Progenitor cell of endocrine pancreas (in vitro differentiated cells): ENCODE measurements around the gene EIF2D. TPM values are rescaled to one million over a fixed set of nuclear protein-coding genes. Genes with fewer than 3 reads are reported as not detected.

Source experiments
- DNase-seq: peaks from one replicate; pipeline ENCODE4 v3.0.0; 2021; ENCODE audit warnings: low spot score; ENCODE audit not compliant: unreplicated experiment
- H3K27ac Mint-ChIP-seq: 2 replicates; pipeline ENCODE4 v1.8.0; 2021; ENCODE audit warnings: mild to moderate bottlenecking, moderate library complexity, mixed read lengths
- H3K27me3 Mint-ChIP-seq: 2 replicates; pipeline ENCODE4 v1.8.0; 2021; ENCODE audit warnings: mixed read lengths
- H3K36me3 Mint-ChIP-seq: 2 replicates; pipeline ENCODE4 v1.8.0; 2022; ENCODE audit warnings: mixed read lengths; ENCODE audit not compliant: insufficient read depth
- H3K4me1 Mint-ChIP-seq: 2 replicates; pipeline ENCODE4 v1.8.0; 2021; ENCODE audit warnings: low read depth, mixed read lengths
- H3K4me3 Mint-ChIP-seq: 2 replicates; pipeline ENCODE4 v1.8.0; 2021; ENCODE audit warnings: low read depth, mild to moderate bottlenecking, moderate library complexity, mixed read lengths
- H3K9me3 Mint-ChIP-seq: 2 replicates; pipeline ENCODE4 v1.8.0; 2021; ENCODE audit warnings: low read depth, mixed read lengths
- total RNA-seq: library from RNA; stranded (reverse); gene quantifications from 2 replicates; pipeline ENCODE4 v1.2.1, GENCODE V29; 2021
- TF ChIP-seq, protein P1 (sequence below): fragments of 200-600 bp; sonication (generic); IDR thresholded peaks from one replicate; pipeline ENCODE4 v1.5.0; 2021; ENCODE audit warnings: antibody characterized with exemption, mild to moderate bottlenecking; ENCODE audit not compliant: unreplicated experiment

EIF2D gene
- total RNA-seq, 1 donor from 2014 or later: 36.8 TPM

- H3K4me1 Mint-ChIP-seq: no peaks in the 10 kb centered on the region
- no peak overlapping the region for H3K4me3 Mint-ChIP-seq
- no peak for DNase-seq
- no peaks in the 10 kb centered on the region for H3K9me3 Mint-ChIP-seq
- H3K27me3 Mint-ChIP-seq: no peaks in the 10 kb centered on the region
- H3K36me3 Mint-ChIP-seq: peaks cover 22% of the 10 kb centered on the region
- TF ChIP-seq, protein P1, sequence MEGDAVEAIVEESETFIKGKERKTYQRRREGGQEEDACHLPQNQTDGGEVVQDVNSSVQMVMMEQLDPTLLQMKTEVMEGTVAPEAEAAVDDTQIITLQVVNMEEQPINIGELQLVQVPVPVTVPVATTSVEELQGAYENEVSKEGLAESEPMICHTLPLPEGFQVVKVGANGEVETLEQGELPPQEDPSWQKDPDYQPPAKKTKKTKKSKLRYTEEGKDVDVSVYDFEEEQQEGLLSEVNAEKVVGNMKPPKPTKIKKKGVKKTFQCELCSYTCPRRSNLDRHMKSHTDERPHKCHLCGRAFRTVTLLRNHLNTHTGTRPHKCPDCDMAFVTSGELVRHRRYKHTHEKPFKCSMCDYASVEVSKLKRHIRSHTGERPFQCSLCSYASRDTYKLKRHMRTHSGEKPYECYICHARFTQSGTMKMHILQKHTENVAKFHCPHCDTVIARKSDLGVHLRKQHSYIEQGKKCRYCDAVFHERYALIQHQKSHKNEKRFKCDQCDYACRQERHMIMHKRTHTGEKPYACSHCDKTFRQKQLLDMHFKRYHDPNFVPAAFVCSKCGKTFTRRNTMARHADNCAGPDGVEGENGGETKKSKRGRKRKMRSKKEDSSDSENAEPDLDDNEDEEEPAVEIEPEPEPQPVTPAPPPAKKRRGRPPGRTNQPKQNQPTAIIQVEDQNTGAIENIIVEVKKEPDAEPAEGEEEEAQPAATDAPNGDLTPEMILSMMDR: no peak
- no peak overlapping the region for H3K27ac Mint-ChIP-seq
Measured at GRCh38 chr1:206596319-206596666, 16.0 kb downstream of the EIF2D start.

- no peak for DNase-seq
- Mint-ChIP-seq H3K4me3 (no peak overlapping the region), H3K9me3 (no peaks in the 10 kb centered on the region), H3K36me3 (peaks cover 24% of the 10 kb centered on the region), H3K27ac (no peak overlapping the region), H3K27me3 (no peaks in the 10 kb centered on the region), H3K4me1 (no peaks in the 10 kb centered on the region)
- TF ChIP-seq, protein P1: no peak
Measured at GRCh38 chr1:206595581-206596318, 16.5 kb downstream of the EIF2D start.

DNA sequence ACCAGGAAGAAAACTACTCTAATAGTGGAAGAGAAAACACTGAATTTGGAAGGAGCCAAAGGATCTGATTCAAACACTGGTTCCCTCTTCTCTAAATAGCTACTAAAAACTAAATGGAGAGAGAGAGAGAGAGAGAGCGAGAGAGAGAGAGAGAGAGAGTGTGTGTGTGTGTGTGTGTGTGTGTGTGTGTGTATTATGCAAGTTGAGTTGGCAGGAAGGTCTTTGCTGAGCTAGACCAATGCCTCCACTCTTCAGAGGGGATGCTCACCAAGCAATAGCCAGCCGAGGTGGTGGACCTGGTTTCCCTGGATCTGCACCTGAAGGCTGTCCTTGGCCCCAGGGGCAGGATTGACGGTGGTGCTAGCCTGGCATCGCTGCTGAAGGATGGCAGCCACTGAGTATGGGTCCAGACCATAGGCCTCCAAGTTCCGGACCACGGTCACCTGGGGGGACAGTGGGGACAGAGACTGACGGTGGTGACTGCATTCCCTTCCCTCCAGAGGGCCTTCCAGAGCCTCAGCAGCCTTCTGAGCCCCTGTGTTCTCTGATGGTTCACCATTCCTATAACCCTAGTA, 18.8 kb downstream of the EIF2D start:
- no peak overlapping the region for H3K27ac Mint-ChIP-seq
- no peak for DNase-seq
- no peaks in the 10 kb centered on the region for H3K9me3 Mint-ChIP-seq
- H3K4me1 Mint-ChIP-seq: no peaks in the 10 kb centered on the region
- H3K27me3 Mint-ChIP-seq: no peaks in the 10 kb centered on the region
- H3K36me3 Mint-ChIP-seq: peaks cover 25% of the 10 kb centered on the region
- H3K4me3 Mint-ChIP-seq: no peak overlapping the region
- TF ChIP-seq, protein P1: no peak

DNA sequence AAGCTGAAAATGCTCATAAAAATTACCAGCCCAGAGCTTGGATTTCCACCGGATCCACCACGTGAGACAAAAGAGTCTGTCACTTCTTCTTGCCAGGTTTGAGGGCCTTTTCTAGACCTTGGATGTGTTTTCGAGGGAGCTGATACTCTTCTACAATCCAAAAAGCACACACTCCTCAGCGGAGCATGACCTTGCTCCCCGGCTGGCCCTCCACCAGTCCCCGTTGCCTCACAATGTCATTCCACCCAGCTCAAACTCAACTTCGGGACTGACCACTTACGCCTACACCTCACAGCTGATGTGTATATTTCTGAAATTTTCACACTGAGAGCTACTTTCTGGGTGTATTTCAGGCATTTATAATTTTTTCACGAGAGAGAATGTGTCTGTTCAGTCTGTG, 20.6 kb downstream of the EIF2D start:
- TF ChIP-seq, protein P1: no peak
- DNase-seq: no peak
- Mint-ChIP-seq H3K27ac (no peak overlapping the region), H3K4me1 (no peaks in the 10 kb centered on the region), H3K4me3 (no peak overlapping the region), H3K27me3 (no peaks in the 10 kb centered on the region), H3K9me3 (no peaks in the 10 kb centered on the region), H3K36me3 (peaks cover 19% of the 10 kb centered on the region)

- DNase-seq: no peak
- Mint-ChIP-seq H3K27me3 (no peaks in the 10 kb centered on the region), H3K36me3 (peaks cover 18% of the 10 kb centered on the region), H3K9me3 (no peaks in the 10 kb centered on the region), H3K4me3 (no peak overlapping the region), H3K4me1 (no peaks in the 10 kb centered on the region), H3K27ac (no peak overlapping the region)
- TF ChIP-seq, protein P1: no peak
Measured at GRCh38 chr1:206591226-206591625, 21.0 kb downstream of the EIF2D start.
